ENCODE results near the gene HDDC3.

Gene HDDC3

GRCh38 chr15:90931828-90932659 is at the start of gene HDDC3:
HDDC3 (minus strand) TSS chr15:90932549; CDS start chr15:90932540, 9 bp downstream.
- DNase-seq, result peak; percentile 79

GRCh38 chr15:90982135-90982534 is 49.8 kb upstream of the HDDC3 start:
- DNase-seq, result no peak

GRCh38 chr15:90981681-90982080 is 49.3 kb upstream of the HDDC3 start:
- DNase-seq, result no peak

GRCh38 chr15:90979582-90979981 is 47.2 kb upstream of the HDDC3 start:
- DNase-seq, result no peak

GRCh38 chr15:90974216-90974615 is 41.9 kb upstream of the HDDC3 start:
- no peak for DNase-seq

- DNase-seq, result no peak
These were observed 39.8 kb upstream of the HDDC3 start for GRCh38 chr15:90972133-90972532.

- no peak for DNase-seq
These were observed 37.9 kb upstream of the HDDC3 start for GRCh38 chr15:90970274-90970673.

GRCh38 chr15:90968434-90968833 is 36.1 kb upstream of the HDDC3 start:
- no peak for DNase-seq

- DNase-seq, result no peak
These were observed 34.9 kb upstream of the HDDC3 start for GRCh38 chr15:90967206-90967605.

- DNase-seq, result no peak
These were observed 33.9 kb upstream of the HDDC3 start for GRCh38 chr15:90966262-90966661.

- DNase-seq, result no peak
These were observed 29.7 kb upstream of the HDDC3 start for GRCh38 chr15:90962021-90962420.

GRCh38 chr15:90960298-90961091 is 28.1 kb upstream of the HDDC3 start:
- no peak for DNase-seq

GRCh38 chr15:90959894-90960293 is 27.5 kb upstream of the HDDC3 start:
- no peak for DNase-seq

GRCh38 chr15:90959028-90959595 is 26.8 kb upstream of the HDDC3 start:
- no peak for DNase-seq

GRCh38 chr15:90957791-90958190 is 25.4 kb upstream of the HDDC3 start:
- DNase-seq, result no peak

GRCh38 chr15:90957031-90957790 is 24.9 kb upstream of the HDDC3 start:
- no peak for DNase-seq

GRCh38 chr15:90956274-90957030 is 24.1 kb upstream of the HDDC3 start:
- no peak for DNase-seq

- DNase-seq, result no peak
These were observed 23.4 kb upstream of the HDDC3 start for GRCh38 chr15:90955624-90956273.

- peak; percentile 90 for DNase-seq
These were observed 22.6 kb upstream of the HDDC3 start, which contains the start of gene RCCD1 for GRCh38 chr15:90954712-90955623. RCCD1 (plus strand) TSS chr15:90954884; CDS start chr15:90956735, 1,851 bp downstream.

- DNase-seq, result no peak
These were observed 21.8 kb upstream of the HDDC3 start for GRCh38 chr15:90953947-90954711.
